Bronchial epithelial cell (primary cell): ENCODE measurements around the gene FAM193A. TPM values are rescaled to one million over a fixed set of nuclear protein-coding genes. Genes with fewer than 3 reads are reported as not detected.
"Not testable (repeated sequence)": the region's sequence is repeated elsewhere in the genome, so short reads cannot be mapped to it uniquely, and the experiment has no call there.

Source experiments
- DNase-seq: peaks from one replicate; pipeline ENCODE4 v3.0.0-alpha.2; 2010; ENCODE audit warnings: low read depth
- FAIRE-seq: peaks from 2 replicates; lab custom pipeline; 2011; peaks lifted over from hg19 to GRCh38; lab: Jason Lieb, UNC
- H3K27me3 ChIP-seq: 2 replicates; pipeline ENCODE4 v1.5.1; 2011; ENCODE audit warnings: low read length; ENCODE audit not compliant: control insufficient read depth, insufficient read depth
- H3K36me3 ChIP-seq: 2 replicates; pipeline ENCODE4 v1.5.1; 2011; ENCODE audit warnings: low read length; ENCODE audit not compliant: control insufficient read depth, insufficient read depth
- H3K4me3 ChIP-seq: 2 replicates; pipeline ENCODE4 v1.5.1; 2011; ENCODE audit warnings: mild to moderate bottlenecking, low read depth, low read length, control low read depth
- total RNA-seq: library from RNA; depleted of rRNA; stranded (reverse); fragments of >200 nt; gene quantifications from 2 replicates; pipeline ENCODE4 v1.2.1, GENCODE V29; 2014
- TF ChIP-seq, protein P1 (sequence below): IDR thresholded peaks from 2 replicates; pipeline ENCODE4 v1.5.1; 2011; ENCODE audit warnings: mild to moderate bottlenecking, moderate library complexity, low read length, control low read depth, inconsistent platforms; ENCODE audit not compliant: insufficient read depth, severe bottlenecking

The FAM193A gene
- total RNA-seq, 1 donor from 2014 or later = 6.6 TPM

DNA sequence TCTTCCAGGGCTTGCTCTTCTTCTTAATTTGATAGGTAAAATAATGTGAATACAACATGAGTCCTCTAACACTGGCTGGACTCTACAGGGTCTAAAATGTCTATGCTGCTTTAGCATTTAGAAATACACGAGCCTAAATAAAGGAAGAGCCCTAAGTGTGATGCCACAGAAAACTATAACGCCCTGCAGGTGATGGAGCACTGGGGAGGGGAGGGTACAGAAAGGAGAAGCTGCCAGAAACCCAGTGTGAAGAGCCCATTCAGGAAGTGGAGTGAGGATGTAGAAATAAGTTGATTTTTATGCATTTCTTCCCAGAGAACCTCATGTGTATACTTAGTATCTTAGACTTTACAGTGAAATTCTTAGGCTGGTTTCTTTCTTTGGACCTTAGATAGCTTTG is 136.3 kb downstream of the FAM193A start:
- FAIRE-seq (no peak), DNase-seq (no peak)
- no peak overlapping the region for H3K4me3 ChIP-seq
- peaks cover 12% of the 10 kb centered on the region for H3K36me3 ChIP-seq
- TF ChIP-seq, protein P1, sequence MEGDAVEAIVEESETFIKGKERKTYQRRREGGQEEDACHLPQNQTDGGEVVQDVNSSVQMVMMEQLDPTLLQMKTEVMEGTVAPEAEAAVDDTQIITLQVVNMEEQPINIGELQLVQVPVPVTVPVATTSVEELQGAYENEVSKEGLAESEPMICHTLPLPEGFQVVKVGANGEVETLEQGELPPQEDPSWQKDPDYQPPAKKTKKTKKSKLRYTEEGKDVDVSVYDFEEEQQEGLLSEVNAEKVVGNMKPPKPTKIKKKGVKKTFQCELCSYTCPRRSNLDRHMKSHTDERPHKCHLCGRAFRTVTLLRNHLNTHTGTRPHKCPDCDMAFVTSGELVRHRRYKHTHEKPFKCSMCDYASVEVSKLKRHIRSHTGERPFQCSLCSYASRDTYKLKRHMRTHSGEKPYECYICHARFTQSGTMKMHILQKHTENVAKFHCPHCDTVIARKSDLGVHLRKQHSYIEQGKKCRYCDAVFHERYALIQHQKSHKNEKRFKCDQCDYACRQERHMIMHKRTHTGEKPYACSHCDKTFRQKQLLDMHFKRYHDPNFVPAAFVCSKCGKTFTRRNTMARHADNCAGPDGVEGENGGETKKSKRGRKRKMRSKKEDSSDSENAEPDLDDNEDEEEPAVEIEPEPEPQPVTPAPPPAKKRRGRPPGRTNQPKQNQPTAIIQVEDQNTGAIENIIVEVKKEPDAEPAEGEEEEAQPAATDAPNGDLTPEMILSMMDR = no peak
- no peaks in the 10 kb centered on the region for H3K27me3 ChIP-seq

- no peaks in the 10 kb centered on the region for H3K27me3 ChIP-seq
- peaks cover 12% of the 10 kb centered on the region for H3K36me3 ChIP-seq
- TF ChIP-seq, protein P1 = peak; percentile 14
- no peak for FAIRE-seq
- no peak overlapping the region for H3K4me3 ChIP-seq
- peak; percentile 10 for DNase-seq
These were observed 136.7 kb downstream of the FAM193A start for GRCh38 chr4:2673157-2673556.

GRCh38 chr4:2679762-2680161 is 143.3 kb downstream of the FAM193A start:
- not testable (repeated sequence) for H3K36me3 ChIP-seq, H3K27me3 ChIP-seq, FAIRE-seq, DNase-seq, H3K4me3 ChIP-seq

DNA sequence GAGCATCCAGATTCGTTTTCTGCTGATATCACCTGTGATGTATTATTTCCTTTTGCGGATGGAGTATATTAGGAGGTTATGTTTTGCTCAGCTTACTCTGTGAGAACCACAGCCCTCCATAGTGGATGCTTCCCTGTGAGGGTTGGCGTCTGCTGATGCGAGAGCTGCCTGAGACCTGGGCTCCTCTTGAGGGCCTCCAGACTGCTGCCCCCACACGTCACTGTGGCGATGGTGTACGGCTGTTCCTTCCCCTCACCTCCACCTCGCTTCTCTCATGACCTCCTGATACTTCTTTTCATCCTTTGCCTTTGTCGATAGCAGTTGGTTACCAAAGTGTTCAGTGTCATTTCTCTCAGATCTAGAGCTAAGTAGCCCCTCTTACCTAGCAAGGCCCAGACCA is 148.0 kb downstream of the FAM193A start:
- FAIRE-seq (no peak), DNase-seq (no peak)
- no peak overlapping the region for H3K4me3 ChIP-seq
- H3K27me3 ChIP-seq = no peaks in the 10 kb centered on the region
- peaks cover 5% of the 10 kb centered on the region for H3K36me3 ChIP-seq
- TF ChIP-seq, protein P1 = no peak

GRCh38 chr4:2685541-2685940 is 149.1 kb downstream of the FAM193A start:
- H3K27me3 ChIP-seq = no peaks in the 10 kb centered on the region
- H3K4me3 ChIP-seq = no peak overlapping the region
- TF ChIP-seq, protein P1 = no peak
- DNase-seq (peak; percentile 41), FAIRE-seq (no peak)
- H3K36me3 ChIP-seq = peaks cover 8% of the 10 kb centered on the region

- TF ChIP-seq, protein P1 = no peak
- H3K36me3 ChIP-seq = peaks cover 13% of the 10 kb centered on the region
- no peak for FAIRE-seq
- peak; percentile 78 for DNase-seq
- no peaks in the 10 kb centered on the region for H3K27me3 ChIP-seq
- no peak overlapping the region for H3K4me3 ChIP-seq
These were observed 150.2 kb downstream of the FAM193A start for GRCh38 chr4:2686379-2687265.
